ENCODE data around the gene SCAF1. TPM values are rescaled to one million over a fixed set of nuclear protein-coding genes. Genes with fewer than 3 reads are reported as not detected.

Gene SCAF1
- total RNA-seq, 1 experiment from 2014 or later: 103 TPM

DNA sequence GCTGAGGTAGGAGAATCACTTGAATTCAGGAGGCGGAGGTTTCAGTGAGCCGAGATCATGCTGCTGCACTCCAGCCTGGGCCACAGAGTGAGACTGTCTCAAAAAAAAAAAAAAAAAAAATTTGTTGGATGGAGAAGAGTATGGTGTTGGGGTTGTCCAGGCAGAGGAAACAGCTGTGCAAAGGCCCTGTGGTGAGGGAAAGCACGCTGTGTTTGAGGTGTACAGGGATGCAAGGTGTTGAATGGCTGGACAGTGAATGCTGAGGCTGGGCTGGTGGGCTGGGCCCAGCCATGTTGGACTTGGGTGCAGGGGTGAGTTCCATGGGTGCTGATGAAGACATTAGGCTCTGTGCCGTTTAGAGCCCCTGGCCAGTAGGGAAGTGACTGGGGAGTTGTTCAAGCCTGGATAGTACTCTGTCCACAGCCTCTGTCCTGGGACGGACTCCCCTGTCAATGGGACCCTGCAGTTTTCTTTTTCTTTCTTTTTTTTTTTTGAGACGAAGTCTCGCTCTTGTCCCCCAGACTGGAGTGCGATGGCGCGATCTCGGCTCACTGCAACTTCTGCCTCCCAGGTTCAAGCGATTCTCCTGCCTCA, 32.4 kb upstream of the SCAF1 start (continued):
- TF ChIP-seq, protein P1, sequence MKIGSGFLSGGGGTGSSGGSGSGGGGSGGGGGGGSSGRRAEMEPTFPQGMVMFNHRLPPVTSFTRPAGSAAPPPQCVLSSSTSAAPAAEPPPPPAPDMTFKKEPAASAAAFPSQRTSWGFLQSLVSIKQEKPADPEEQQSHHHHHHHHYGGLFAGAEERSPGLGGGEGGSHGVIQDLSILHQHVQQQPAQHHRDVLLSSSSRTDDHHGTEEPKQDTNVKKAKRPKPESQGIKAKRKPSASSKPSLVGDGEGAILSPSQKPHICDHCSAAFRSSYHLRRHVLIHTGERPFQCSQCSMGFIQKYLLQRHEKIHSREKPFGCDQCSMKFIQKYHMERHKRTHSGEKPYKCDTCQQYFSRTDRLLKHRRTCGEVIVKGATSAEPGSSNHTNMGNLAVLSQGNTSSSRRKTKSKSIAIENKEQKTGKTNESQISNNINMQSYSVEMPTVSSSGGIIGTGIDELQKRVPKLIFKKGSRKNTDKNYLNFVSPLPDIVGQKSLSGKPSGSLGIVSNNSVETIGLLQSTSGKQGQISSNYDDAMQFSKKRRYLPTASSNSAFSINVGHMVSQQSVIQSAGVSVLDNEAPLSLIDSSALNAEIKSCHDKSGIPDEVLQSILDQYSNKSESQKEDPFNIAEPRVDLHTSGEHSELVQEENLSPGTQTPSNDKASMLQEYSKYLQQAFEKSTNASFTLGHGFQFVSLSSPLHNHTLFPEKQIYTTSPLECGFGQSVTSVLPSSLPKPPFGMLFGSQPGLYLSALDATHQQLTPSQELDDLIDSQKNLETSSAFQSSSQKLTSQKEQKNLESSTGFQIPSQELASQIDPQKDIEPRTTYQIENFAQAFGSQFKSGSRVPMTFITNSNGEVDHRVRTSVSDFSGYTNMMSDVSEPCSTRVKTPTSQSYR (CRISPR knock-in tag; IDR thresholded peaks at IDR 0.05): no peak
- TF ChIP-seq RORB (CRISPR knock-in tag; IDR thresholded peaks at IDR 0.05): no peak

DNA sequence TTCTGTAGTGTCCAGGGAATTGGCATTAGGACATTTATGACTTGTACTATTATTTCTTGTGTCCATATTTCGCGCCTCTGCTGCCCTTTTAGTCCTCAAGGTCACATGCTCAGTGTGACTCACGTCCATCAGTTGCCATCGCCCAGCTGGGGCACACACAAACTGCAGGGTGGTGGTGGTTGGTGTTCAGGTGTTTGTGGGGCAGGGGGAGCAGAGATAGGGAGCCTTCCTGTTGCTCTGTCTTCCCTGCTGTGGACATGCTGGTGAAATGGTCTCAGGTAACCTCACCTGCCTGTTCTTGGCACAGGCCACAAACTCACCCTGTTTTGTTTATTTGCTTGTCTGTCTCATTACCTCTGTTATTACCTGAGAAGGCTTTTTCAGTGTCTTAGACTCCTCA, 28.6 kb upstream of the SCAF1 start:
- TF ChIP-seq, protein P2, sequence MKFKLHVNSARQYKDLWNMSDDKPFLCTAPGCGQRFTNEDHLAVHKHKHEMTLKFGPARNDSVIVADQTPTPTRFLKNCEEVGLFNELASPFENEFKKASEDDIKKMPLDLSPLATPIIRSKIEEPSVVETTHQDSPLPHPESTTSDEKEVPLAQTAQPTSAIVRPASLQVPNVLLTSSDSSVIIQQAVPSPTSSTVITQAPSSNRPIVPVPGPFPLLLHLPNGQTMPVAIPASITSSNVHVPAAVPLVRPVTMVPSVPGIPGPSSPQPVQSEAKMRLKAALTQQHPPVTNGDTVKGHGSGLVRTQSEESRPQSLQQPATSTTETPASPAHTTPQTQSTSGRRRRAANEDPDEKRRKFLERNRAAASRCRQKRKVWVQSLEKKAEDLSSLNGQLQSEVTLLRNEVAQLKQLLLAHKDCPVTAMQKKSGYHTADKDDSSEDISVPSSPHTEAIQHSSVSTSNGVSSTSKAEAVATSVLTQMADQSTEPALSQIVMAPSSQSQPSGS (CRISPR knock-in tag; IDR thresholded peaks at IDR 0.05; ENCODE audit: borderline replicate concordance, low read depth): no peak
- TF ChIP-seq, protein P3, sequence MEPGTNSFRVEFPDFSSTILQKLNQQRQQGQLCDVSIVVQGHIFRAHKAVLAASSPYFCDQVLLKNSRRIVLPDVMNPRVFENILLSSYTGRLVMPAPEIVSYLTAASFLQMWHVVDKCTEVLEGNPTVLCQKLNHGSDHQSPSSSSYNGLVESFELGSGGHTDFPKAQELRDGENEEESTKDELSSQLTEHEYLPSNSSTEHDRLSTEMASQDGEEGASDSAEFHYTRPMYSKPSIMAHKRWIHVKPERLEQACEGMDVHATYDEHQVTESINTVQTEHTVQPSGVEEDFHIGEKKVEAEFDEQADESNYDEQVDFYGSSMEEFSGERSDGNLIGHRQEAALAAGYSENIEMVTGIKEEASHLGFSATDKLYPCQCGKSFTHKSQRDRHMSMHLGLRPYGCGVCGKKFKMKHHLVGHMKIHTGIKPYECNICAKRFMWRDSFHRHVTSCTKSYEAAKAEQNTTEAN (CRISPR knock-in tag; IDR thresholded peaks at IDR 0.05): no peak
- DNase-seq (ENCODE audit: low spot score) (no peak), ATAC-seq (no peak)
- H3K27me3 Mint-ChIP-seq (ENCODE audit: low read depth): no peaks in the 10 kb centered on the region
- no peak overlapping the region for H3K4me3 Mint-ChIP-seq
- H3K27ac Mint-ChIP-seq: no peak overlapping the region
- ChIA-PET CTCF (no interaction called here), POLR2A (no interaction called here)
- no peaks in the 10 kb centered on the region for H3K9me3 Mint-ChIP-seq
- H3K4me1 Mint-ChIP-seq: no peaks in the 10 kb centered on the region
- peaks cover 65% of the 10 kb centered on the region for H3K36me3 Mint-ChIP-seq

DNA sequence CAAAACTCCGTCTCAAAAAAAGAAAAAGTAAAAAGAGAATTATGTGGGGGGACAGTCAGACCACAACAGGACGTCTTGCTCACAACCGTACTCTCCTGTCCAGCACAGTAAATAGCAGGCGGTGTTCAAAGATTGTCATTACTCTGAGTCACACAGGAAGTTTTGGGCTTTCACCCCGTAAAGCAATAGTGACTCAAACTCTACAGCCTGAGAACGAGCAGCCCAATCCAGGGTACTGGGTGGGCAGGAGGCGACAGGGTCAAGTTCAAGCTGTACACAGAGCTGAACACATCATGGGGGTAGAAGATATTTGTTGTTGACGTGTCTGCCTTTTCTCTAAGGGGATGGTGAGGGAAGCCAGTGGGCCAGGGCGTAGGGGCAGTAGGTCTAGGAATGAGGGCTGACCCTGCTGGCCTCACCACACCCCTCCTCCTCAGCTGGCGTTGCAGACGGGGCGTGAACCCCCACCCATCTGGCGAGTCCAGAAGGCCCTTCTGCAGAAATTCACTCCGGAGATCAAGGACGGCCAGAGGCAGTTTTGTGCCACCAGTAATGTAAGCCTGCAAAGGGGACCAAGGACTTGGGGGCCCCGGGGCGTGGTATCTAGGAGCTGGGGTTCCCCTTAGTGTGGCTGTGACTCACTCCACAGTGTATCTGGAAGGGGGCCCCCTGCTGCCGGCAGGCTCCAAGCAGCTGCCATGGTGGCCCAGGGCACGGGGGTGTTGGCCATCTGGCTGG, 27.7 kb upstream of the SCAF1 start:
- Mint-ChIP-seq H3K36me3 (peaks cover 63% of the 10 kb centered on the region), H3K9me3 (no peaks in the 10 kb centered on the region), H3K4me3 (no peak overlapping the region), H3K27ac (peak overlapping the region; percentile 80), H3K27me3 (ENCODE audit: low read depth) (no peaks in the 10 kb centered on the region), H3K4me1 (no peaks in the 10 kb centered on the region)
- ATAC-seq (no peak), DNase-seq (ENCODE audit: low spot score) (no peak)
- ChIA-PET CTCF (no interaction called here), POLR2A (no interaction called here)
- TF ChIP-seq ZNF416 (CRISPR knock-in tag; IDR thresholded peaks at IDR 0.05): no peak
- TF ChIP-seq, protein P4, sequence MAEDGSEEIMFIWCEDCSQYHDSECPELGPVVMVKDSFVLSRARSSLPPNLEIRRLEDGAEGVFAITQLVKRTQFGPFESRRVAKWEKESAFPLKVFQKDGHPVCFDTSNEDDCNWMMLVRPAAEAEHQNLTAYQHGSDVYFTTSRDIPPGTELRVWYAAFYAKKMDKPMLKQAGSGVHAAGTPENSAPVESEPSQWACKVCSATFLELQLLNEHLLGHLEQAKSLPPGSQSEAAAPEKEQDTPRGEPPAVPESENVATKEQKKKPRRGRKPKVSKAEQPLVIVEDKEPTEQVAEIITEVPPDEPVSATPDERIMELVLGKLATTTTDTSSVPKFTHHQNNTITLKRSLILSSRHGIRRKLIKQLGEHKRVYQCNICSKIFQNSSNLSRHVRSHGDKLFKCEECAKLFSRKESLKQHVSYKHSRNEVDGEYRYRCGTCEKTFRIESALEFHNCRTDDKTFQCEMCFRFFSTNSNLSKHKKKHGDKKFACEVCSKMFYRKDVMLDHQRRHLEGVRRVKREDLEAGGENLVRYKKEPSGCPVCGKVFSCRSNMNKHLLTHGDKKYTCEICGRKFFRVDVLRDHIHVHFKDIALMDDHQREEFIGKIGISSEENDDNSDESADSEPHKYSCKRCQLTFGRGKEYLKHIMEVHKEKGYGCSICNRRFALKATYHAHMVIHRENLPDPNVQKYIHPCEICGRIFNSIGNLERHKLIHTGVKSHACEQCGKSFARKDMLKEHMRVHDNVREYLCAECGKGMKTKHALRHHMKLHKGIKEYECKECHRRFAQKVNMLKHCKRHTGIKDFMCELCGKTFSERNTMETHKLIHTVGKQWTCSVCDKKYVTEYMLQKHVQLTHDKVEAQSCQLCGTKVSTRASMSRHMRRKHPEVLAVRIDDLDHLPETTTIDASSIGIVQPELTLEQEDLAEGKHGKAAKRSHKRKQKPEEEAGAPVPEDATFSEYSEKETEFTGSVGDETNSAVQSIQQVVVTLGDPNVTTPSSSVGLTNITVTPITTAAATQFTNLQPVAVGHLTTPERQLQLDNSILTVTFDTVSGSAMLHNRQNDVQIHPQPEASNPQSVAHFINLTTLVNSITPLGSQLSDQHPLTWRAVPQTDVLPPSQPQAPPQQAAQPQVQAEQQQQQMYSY (CRISPR knock-in tag; IDR thresholded peaks at IDR 0.05): no peak

DNA sequence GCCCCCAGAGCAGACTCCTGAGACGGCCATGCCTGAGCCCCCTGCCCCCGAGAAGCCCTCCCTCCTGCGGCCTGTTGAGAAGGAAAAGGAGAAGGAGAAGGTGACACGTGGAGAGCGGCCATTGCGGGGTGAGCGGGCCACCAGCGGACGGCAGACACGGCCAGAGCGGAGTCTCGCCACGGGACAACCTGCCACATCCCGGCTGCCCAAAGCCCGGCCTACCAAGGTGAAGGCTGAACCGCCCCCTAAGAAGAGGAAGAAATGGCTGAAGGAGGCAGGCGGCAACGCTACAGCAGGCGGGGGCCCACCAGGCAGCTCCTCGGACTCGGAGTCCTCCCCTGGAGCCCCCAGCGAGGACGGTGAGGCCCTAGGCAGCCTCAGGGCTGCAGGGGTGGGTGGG, 26.1 kb upstream of the SCAF1 start:
- Mint-ChIP-seq H3K27me3 (ENCODE audit: low read depth) (no peaks in the 10 kb centered on the region), H3K4me1 (no peaks in the 10 kb centered on the region), H3K9me3 (no peaks in the 10 kb centered on the region), H3K4me3 (no peak overlapping the region), H3K27ac (no peak overlapping the region), H3K36me3 (peaks cover 57% of the 10 kb centered on the region)
- DNase-seq (ENCODE audit: low spot score) (no peak), ATAC-seq (no peak)
- POLR2A ChIA-PET: no interaction called here
- CTCF ChIA-PET: interaction anchor here (1.1 kb wide), 1 partner anchor 45 kb away, joined by 4 read pairs; no protein-coding TSS in a partner anchor
- TF ChIP-seq, protein P1 (CRISPR knock-in tag; IDR thresholded peaks at IDR 0.05): no peak
- TF ChIP-seq MXD4 (CRISPR knock-in tag; IDR thresholded peaks at IDR 0.05; ENCODE audit: borderline replicate concordance) (no peak), ETV6 (CRISPR knock-in tag; IDR thresholded peaks at IDR 0.05) (no peak), NR3C1 (CRISPR knock-in tag; conservative IDR thresholded peaks at IDR 0.05; ENCODE audit: low read depth) (no peak), KAT7 (CRISPR knock-in tag; IDR thresholded peaks at IDR 0.05; ENCODE audit: borderline replicate concordance) (no peak), TEAD4 (CRISPR knock-in tag; IDR thresholded peaks at IDR 0.05) (no peak), FOXP1 (CRISPR knock-in tag; IDR thresholded peaks at IDR 0.05; ENCODE audit: borderline replicate concordance) (no peak)
